GM12892 (cell line): ENCODE measurements around the gene RSPH10B.
"Not testable (repeated sequence)": the region's sequence is repeated elsewhere in the genome, so short reads cannot be mapped to it uniquely, and the experiment has no call there.

Experiments
- POLR2A ChIP-seq: IDR thresholded peaks from 2 replicates; pipeline ENCODE4 v1.6.1; 2011; ENCODE audit warnings: low read depth, low read length, control low read depth
- TAF1 ChIP-seq: IDR thresholded peaks from 2 replicates; pipeline ENCODE4 v1.6.1; 2011; ENCODE audit warnings: low read depth, mild to moderate bottlenecking, control low read depth, low read length, borderline replicate concordance

GRCh38 chr7:6010370-6010769 lies 39.9 kb upstream of the RSPH10B start:
- TF ChIP-seq POLR2A, TAF1: not testable (repeated sequence)
